HTR-8/SVneo (cell line): ENCODE measurements around the gene FBLN1.
A peak's percentile ranks its signal among the peaks of the same experiment; 100 is the strongest.
"Not testable (repeated sequence)": the region's sequence is repeated elsewhere in the genome, so short reads cannot be mapped to it uniquely, and the experiment has no call there.

Source experiments
- DNase-seq: peaks from one replicate; pipeline ENCODE4 v3.0.0; 2011; ENCODE audit warnings: low spot score, mixed read lengths; ENCODE audit not compliant: insufficient read length
- FAIRE-seq: peaks from 2 replicates; lab custom pipeline; 2011; peaks lifted over from hg19 to GRCh38; lab: Jason Lieb, UNC

FBLN1 gene

DNA sequence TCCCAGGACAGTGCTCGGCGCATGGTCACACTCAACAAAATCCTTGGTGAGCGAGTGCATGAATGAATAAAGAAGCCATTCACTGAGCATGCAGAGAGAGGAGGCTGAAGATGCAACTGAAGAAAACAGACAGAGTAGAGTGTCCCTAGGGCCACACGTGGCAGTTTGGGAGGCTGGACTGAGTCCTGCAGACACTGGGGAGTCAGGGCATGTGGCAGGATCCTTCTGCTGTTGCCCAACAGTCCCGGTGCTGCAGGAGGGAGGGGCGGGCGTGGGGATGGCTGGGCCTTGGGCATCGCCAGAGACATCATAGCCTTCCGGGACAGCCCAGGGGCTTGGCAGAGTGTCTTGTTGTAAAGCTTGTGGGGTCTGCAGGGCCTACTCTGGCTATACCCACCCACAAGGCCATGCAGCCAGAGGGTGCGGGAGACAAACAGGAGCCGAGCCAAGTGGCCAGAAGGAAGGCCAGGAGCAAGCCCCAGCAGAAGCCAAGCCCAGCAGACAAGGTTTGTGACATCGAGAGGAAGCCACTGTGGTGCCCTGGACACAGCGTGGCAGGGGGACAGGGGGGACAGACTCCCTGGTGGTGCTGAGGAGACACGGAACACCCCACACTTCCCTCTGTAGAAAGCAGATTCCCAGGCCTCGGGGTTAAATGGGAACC is 26.7 kb upstream of the FBLN1 start:
- no peak for FAIRE-seq

DNA sequence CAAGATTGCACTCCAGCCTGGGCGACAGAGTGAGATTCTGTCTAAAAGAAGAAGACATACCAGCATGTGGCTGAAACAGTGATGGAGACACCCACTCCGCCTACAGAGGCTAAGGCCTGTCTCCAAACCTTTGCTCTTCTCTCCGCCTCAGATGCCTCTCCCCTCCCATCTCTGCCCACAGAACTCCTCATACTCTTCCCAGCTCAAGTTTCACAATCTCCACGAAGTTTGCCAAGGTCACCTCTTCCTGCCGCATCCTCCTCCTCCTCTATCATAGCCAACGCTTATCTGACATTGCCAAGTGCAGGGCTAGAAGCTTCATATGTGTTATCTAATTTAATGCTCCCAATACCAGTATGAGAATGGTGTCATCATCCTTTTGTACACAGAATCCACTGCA is 25.9 kb upstream of the FBLN1 start:
- FAIRE-seq (no peak), DNase-seq (no peak)

More for the DNA sequence above, 26.7 kb upstream of the FBLN1 start:
- DNase-seq, result no peak

GRCh38 chr22:45477366-45478107 is 25.1 kb upstream of the FBLN1 start:
- FAIRE-seq (no peak), DNase-seq (no peak)

DNA sequence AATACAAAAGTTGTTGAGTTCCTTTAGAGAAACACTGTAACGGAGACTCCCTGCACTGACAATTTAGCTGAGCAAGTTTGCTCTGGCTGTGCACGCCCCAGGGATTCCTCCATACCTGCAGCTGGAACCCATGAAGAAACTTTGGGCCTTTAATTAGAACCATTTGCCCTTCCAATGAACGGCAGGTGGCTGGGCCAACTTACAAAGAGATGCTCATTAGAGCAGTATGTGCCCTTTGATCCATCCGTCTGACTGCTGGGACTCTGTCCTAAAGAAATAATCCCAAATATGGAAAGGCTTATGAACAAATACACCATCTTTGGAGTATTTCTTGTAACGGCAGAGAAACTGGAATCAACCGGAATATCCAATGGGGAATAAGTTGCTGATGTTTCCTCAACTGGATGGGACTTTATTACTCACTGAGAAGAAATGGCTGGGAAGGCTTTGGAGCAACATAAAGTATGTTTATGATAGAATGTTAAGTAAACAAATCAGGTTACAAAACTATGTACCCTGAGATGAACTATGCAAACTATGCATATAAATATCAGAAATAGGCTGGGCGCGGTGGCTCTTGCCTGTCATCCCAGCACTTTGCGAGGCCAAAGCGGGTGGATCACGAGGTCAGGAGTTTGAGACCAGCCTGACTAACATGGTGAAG is 24.4 kb upstream of the FBLN1 start:
- peak; percentile 64 for DNase-seq
- peak; percentile 63 for FAIRE-seq

DNA sequence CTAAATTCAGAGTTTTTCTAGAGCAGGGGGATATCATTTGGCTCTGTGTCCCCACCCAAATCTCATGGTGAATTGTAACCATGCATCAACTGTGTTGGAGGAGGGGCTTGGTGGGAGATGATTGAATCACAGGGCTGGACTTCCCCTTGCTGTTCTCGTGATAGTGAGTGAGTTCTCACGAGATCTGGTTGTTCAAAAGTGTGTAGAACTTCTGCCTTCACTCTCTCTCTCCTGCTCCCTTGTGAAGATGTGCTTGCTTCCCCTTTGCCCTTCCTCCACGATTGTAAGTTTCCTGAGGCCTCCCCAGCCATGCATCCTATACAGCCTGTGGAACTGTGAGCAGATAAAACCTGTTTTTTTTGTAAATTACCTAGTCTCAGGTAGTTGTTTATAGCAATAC is 22.0 kb upstream of the FBLN1 start:
- DNase-seq, result no peak
- no peak for FAIRE-seq

DNA sequence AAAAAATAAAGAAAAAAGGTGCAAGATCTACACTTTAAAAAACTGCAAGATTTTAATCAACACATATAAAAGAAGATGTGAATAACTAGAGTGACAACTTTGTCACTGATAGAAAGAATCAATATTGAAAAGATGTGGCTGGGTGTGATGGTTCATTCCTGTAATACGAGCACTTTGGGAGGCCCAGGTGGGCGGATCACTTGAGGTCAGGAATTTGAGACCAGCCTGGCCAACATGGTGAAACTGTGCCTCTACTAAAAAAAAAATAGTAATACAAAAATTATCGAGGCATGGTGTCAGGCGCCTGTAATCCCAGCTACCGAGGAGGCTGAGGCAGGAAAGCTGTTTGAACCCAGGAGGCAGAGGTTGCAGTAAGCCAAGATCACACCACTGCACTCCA is 21.0 kb upstream of the FBLN1 start:
- FAIRE-seq (no peak), DNase-seq (no peak)

GRCh38 chr22:45482169-45482568 is 20.5 kb upstream of the FBLN1 start:
- DNase-seq, result no peak
- no peak for FAIRE-seq

GRCh38 chr22:45483319-45483718 is 19.4 kb upstream of the FBLN1 start:
- FAIRE-seq, result no peak

DNA sequence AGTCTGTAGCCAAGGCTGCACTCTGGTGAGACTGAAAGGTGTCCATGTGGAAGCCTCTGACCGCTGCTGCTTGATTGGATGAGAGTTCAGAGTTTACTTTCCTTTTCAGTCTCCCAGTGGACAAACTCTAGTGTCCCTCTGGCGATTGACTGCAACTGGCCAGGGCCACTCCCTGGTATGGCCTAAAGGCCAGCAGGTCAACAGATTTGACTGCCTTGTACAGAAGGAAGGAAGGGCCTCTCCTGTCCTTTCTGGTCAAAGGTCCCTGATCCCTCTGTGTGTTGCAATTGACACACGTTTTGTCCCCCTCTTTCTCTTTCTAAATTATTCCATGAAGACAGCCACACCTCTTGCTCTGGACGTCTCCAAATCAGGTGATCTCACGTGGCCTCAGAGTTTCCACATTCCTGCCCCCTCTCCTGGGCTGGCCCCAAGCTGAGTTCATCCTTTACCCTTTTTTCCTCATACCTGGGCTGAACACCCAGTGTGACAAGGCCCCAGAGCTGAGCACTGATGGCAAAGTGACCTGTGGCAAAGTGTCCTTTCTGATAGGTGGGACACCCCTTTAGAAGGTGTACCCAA is 18.7 kb upstream of the FBLN1 start:
- FAIRE-seq (no peak), DNase-seq (no peak)

More at GRCh38 chr22:45483319-45483718, 19.4 kb upstream of the FBLN1 start:
- no peak for DNase-seq

DNA sequence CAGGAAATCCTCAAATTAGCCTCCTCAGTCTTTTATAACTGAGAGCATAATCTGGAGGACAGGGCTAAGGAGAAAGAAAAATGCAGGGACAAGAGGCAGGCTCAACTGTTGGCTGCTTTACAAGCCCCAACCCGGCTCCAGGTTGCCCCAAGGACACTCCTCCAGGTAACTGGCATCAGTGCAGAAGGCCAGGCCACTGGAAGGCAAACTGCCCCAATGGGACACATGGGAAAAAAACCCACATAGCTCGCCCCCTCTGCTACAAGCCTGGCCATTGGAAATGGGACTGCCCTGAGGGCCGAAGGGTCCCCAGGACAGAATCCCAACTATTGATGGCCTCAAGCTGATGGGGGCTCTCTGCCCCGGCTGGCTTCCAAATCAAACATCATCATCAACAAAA is 17.9 kb upstream of the FBLN1 start:
- FAIRE-seq, result peak; percentile 4
- DNase-seq, result no peak

- DNase-seq (no peak), FAIRE-seq (no peak)
Observed at GRCh38 chr22:45485261-45485660, 17.4 kb upstream of the FBLN1 start.

DNA sequence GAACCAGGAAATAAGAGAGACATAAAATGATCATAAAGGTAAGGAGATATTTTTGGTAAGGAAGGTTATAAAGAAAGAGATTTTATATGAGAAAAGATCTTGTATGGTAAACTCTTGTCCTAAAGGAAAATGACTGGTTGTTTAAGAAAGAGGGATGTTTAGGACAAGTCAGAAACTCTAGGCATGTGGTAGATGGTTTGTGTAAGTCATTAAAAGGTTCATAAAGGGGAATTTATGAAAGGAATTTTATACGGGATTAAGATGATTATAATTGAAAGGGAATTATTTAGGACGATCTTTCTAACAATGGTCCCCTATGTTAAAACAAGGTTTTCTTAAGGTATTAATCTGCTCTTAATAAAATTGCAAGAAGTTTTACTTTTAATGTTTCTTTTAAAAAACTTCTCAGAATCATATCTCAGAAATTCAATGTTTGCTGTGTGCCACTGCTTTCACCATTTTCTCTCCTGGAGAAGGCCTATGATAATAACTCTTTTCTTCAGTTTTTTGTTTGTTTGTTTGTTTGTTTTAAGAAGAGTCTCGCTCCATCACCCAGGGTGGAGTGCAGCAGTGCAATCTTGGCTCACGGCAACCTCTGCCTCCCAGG is 13.8 kb upstream of the FBLN1 start:
- DNase-seq, result no peak
- FAIRE-seq, result no peak

- DNase-seq (no peak), FAIRE-seq (no peak)
Observed at GRCh38 chr22:45490836-45491235, 11.8 kb upstream of the FBLN1 start.

- no peak for DNase-seq
- FAIRE-seq, result no peak
Observed at GRCh38 chr22:45491841-45492240, 10.8 kb upstream of the FBLN1 start.

DNA sequence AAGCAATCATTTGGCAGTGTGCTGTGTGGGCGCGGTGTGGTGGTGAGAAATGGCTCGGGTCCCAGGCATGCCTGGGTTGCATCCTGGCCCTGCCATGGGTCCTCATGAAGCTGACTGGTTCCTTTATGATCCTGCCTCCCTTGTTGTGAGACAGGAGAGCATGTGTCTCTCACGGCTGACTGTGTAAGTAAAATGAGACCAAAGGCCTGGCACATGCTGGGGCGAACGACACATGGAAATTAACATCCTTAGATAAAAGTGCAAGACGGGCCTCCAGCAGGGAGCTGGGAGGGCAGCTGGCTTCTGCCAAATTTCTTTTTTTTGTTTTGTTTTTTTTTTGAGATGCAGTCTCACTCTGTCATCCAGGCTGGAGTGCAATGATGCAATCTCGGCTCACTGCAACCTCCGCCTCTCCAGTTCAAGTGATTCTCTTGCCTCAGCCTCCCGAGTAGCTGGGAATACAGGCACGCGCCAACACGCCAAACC is 9.4 kb upstream of the FBLN1 start:
- no peak for FAIRE-seq
- DNase-seq, result no peak

GRCh38 chr22:45494306-45494705 is 8.4 kb upstream of the FBLN1 start:
- not testable (repeated sequence) for DNase-seq, FAIRE-seq

- not testable (repeated sequence) for FAIRE-seq, DNase-seq
Observed at GRCh38 chr22:45495616-45496015, 7.1 kb upstream of the FBLN1 start.

GRCh38 chr22:45496451-45496941 is 6.2 kb upstream of the FBLN1 start:
- no peak for DNase-seq
- no peak for FAIRE-seq

DNA sequence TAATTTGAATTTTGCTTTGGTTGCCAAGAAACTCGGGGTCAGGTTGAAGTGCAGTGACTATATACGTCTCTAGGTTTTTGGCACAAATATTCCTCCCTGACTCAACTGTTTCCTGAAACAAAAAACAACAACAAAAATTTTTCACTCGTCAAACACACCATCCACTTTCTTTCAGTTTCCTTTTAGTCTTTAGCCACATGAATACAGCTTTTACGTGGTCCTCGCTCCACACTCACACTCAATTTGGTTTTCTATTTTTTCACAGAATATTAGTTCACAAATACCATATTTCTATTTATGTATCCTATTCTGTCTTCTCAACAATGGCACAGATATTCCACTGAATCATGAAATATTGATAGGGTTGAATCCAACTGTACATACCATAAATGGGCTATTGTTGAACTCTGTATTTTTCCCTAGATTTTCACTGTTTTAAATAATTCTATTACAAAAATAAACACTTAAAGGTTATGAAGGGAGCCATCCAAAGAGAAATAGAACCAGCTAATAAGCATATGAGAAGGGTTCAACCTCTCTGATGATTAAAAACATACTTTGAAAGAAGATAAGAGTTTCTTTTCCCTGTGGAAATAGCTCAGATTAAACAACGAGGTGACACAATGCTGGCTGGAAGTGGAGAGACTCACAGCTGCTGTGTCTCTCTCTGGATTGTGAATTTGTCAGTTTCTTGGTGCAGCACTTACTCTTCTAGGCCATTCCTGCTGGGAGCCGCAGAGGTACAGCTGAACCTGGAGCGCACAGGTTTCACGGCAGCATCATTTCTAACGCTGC is 5.1 kb upstream of the FBLN1 start:
- DNase-seq (no peak), FAIRE-seq (no peak)
